ENCODE results near the gene SPATC1L.

SPATC1L gene

DNA sequence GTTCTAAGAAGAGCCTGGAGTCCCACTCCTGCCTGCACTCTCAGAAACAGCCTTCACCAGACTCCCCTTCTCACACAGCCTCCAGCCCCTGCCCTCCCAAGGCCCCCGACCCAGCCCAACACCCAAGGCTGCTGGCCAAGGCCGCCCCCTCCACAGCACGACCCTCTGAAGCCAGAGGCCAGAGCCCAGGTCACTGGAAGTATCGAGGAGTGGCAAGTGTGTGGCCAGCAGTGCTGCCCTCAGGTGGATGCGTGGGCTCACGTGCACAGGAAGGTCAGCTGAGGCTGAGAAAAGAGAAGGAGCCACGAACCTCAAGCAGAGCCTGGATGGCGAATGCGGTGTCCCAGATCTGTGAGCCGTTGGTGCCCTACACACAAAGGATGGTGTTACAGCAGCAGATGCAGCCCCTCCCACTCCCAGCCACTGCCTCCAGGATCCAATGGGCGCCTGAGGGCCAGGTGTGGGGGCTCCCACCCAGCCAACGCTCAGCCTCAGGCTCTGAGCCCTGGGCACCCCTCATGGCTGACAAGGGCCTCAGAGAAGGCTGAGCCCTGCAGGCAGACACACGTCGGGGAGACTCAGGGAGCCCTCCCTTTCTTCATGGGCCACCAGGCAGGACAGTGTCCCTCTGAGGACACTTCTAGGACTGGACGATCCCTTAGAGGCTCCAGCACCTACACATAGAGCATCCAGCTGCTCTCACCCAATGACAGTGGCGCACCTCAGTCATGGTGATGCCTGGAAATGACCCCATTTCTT, 26.3 kb upstream of the SPATC1L start:
- ChIA-PET POLR2A (no interaction called here), CTCF (interaction anchor here (0.9 to 2.1 kb wide), 2 partner anchors 15 to 57 kb away, joined by 3 to 8 read pairs; no protein-coding TSS in a partner anchor)
- H3K9me3 ChIP-seq (ENCODE audit: control extremely low read depth in 1 of 5, control insufficient read depth in 4 of 5, insufficient read depth in 2 of 5, low read depth in 1 of 5, low read length in 4 of 5) = no peaks in the 10 kb centered on the region
- no peak overlapping the region for H3K4me3 ChIP-seq (ENCODE audit: control insufficient read depth in 1 of 7, extremely low read depth in 1 of 7, insufficient read depth in 4 of 7, low read depth in 2 of 7, low read length in 6 of 7)
- no peaks in the 10 kb centered on the region for H3K27me3 ChIP-seq (replicated peaks in 2 of 5; ENCODE audit: control insufficient read depth in 4 of 5, insufficient read depth in 5 of 5, low read length in 4 of 5)
- 94% methylated on average over 12 of the region's 16 CpGs for WGBS (ENCODE audit: insufficient coverage)
- peaks cover 0 to 95% (median 58%) of the 10 kb centered on the region in 4 experiments for H3K36me3 ChIP-seq (ENCODE audit: control insufficient read depth in 4 of 4, insufficient read depth in 4 of 4, low read length in 3 of 4)
- H3K27ac ChIP-seq (ENCODE audit: insufficient read depth in 1 of 2, low read depth in 1 of 2, low read length in 2 of 2, poor library complexity in 1 of 2, severe bottlenecking in 2 of 2) = no peak overlapping the region
- no peak for DNase-seq
- H3K4me1 ChIP-seq (ENCODE audit: control extremely low read depth in 1 of 4, control insufficient read depth in 4 of 4, insufficient read depth in 4 of 4, low read length in 3 of 4) = no peaks in the 10 kb centered on the region

DNA sequence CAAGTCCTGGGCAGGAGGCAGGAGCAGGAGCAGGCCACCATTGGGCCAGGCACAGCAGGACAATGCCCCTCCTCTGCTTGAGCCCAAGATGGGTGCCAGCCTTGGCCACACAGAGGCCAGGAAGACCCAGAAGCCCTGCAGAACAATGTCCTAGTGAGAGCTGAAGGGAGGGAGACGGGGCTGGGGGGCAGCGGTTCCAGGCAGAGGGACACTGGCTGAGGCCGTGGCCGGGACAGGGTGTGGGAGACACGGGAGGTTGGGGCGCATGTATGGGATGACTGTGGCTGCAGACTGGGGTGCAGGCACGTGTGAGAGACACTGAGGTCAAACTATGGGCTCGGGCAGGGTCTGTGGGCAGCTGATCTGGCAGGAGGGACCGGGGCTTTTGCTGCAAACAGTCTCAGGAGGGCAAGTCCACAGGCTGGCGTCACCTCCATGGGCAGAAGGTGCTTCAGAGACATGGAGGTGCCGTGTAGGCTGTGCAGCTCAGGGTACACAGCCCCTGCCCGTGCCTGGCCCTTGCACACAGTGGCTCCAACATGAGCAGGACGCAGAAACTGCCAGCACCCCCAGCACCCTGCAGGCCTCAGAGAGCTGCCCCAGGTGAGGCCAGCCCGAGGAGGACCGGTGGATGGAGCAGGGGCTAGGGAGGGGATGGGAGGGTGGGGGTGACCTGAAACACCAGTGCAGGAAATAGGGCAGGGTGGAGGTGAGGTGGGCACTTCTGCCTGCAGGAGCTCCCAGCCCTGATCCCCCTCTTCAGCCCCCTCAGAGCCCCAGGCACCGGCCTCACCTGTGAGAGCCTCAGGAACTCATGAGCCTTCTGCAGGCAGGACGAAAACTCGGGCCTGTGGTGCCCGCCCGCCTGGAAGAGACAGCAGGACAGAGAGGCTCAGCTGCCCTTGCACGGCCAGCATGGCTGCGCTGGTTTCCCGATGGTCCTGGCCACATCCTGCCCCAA, 24.8 kb upstream of the SPATC1L start:
- WGBS (ENCODE audit: insufficient coverage) = 94% methylated on average over 20 of the region's 23 CpGs
- ChIA-PET CTCF (no interaction called here), POLR2A (no interaction called here)
- peaks cover 0 to 96% (median 58%) of the 10 kb centered on the region in 4 experiments for H3K36me3 ChIP-seq (ENCODE audit: control insufficient read depth in 4 of 4, insufficient read depth in 4 of 4, low read length in 3 of 4)
- H3K4me3 ChIP-seq (ENCODE audit: control insufficient read depth in 1 of 7, extremely low read depth in 1 of 7, insufficient read depth in 4 of 7, low read depth in 2 of 7, low read length in 6 of 7) = no peak overlapping the region
- H3K27me3 ChIP-seq (replicated peaks in 2 of 5; ENCODE audit: control insufficient read depth in 4 of 5, insufficient read depth in 5 of 5, low read length in 4 of 5) = no peaks in the 10 kb centered on the region
- H3K4me1 ChIP-seq (ENCODE audit: control extremely low read depth in 1 of 4, control insufficient read depth in 4 of 4, insufficient read depth in 4 of 4, low read length in 3 of 4) = no peaks in the 10 kb centered on the region
- no peak overlapping the region for H3K27ac ChIP-seq (ENCODE audit: insufficient read depth in 1 of 2, low read depth in 1 of 2, low read length in 2 of 2, poor library complexity in 1 of 2, severe bottlenecking in 2 of 2)
- no peak for DNase-seq
- no peaks in the 10 kb centered on the region for H3K9me3 ChIP-seq (ENCODE audit: control extremely low read depth in 1 of 5, control insufficient read depth in 4 of 5, insufficient read depth in 2 of 5, low read depth in 1 of 5, low read length in 4 of 5)

DNA sequence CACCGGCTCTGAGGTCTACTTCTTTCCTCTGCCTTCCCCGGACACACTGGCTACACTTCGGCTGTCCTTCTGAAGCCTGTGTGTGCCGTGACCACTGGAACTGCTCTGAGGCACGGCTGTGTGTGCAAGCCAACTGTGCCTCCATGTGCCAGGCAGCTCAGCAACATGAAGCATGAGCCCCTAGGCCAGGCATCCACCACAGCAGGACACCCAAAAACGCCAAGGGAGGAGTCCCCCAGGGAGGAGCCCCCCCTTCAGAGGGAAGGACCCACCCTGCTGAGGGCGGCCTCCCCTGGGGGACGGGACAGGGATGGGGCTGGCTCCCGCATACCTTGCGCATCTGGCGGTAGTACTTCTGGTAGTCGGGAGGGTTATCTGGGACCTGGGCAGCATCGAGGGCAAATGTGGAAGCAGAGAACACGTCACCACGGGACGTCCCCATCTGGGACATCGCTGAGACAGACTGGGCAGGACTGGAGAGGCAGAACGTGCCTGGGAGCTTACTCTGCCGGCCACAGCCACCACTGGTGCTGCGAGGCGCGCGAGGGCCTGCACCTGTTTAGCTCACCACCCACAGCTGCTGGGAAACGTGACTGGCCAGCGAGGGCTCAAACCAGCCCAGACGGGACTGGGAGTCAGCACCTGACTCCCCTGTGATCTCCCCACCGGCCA, 23.8 kb upstream of the SPATC1L start:
- Histone ChIP-seq H3K4me1 (ENCODE audit: control extremely low read depth in 1 of 4, control insufficient read depth in 4 of 4, insufficient read depth in 4 of 4, low read length in 3 of 4) (no peaks in the 10 kb centered on the region), H3K27me3 (replicated peaks in 2 of 5; ENCODE audit: control insufficient read depth in 4 of 5, insufficient read depth in 5 of 5, low read length in 4 of 5) (no peaks in the 10 kb centered on the region), H3K36me3 (ENCODE audit: control insufficient read depth in 4 of 4, insufficient read depth in 4 of 4, low read length in 3 of 4) (peaks cover 0 to 96% (median 51%) of the 10 kb centered on the region in 4 experiments), H3K4me3 (ENCODE audit: control insufficient read depth in 1 of 7, extremely low read depth in 1 of 7, insufficient read depth in 4 of 7, low read depth in 2 of 7, low read length in 6 of 7) (no peak overlapping the region), H3K27ac (ENCODE audit: insufficient read depth in 1 of 2, low read depth in 1 of 2, low read length in 2 of 2, poor library complexity in 1 of 2, severe bottlenecking in 2 of 2) (no peak overlapping the region), H3K9me3 (ENCODE audit: control extremely low read depth in 1 of 5, control insufficient read depth in 4 of 5, insufficient read depth in 2 of 5, low read depth in 1 of 5, low read length in 4 of 5) (no peaks in the 10 kb centered on the region)
- DNase-seq = no peak
- 98% methylated on average over 19 of the region's 27 CpGs for WGBS (ENCODE audit: insufficient coverage)
- ChIA-PET POLR2A (no interaction called here), CTCF (no interaction called here)

DNA sequence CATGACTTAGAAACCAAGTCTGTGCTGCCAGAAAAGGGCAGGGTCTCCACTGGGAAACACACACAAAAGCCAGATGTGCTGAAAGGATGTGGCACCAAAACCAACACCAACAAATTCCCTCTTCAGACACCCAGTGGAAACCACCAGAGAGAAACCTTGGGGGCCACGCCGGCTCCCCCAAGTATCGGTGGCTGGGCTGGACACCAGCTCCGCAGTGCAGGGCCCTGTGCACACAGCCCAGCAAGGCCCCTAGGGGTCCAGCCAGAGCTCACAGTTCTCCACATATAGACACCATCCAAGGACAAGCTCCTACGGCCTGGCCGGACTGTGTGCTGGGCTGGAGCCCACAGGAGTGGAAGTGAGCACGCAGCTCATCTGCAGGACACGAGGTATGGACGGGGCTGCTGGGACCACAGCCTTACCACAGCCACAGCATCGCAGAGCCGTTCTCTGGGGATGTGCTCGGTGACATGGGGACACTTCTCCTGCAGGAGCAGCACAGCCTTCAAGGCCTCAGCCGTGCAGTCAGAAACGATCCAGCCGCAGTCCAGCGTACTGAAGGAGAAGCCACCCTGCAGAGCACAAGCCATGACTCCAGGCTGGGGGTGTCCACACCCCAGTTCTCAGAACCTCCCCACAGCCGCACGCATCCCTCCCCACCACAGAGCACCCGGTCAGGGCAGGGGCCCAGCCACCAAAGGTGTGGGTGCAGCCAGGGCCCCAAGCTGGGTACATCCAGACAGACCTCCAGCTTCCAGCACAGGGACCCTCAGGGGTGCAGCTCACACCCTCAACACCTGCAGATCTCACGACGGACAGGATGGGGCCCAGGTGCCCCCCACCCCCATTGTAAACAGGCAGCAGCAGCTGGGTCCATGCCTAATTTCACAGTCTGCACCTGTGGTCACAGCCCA, 23.0 kb upstream of the SPATC1L start:
- Histone ChIP-seq H3K4me1 (ENCODE audit: control extremely low read depth in 1 of 4, control insufficient read depth in 4 of 4, insufficient read depth in 4 of 4, low read length in 3 of 4) (no peaks in the 10 kb centered on the region), H3K27me3 (replicated peaks in 2 of 5; ENCODE audit: control insufficient read depth in 4 of 5, insufficient read depth in 5 of 5, low read length in 4 of 5) (no peaks in the 10 kb centered on the region), H3K4me3 (ENCODE audit: control insufficient read depth in 1 of 7, extremely low read depth in 1 of 7, insufficient read depth in 4 of 7, low read depth in 2 of 7, low read length in 6 of 7) (no peak overlapping the region), H3K36me3 (ENCODE audit: control insufficient read depth in 4 of 4, insufficient read depth in 4 of 4, low read length in 3 of 4) (peaks cover 0 to 95% (median 49%) of the 10 kb centered on the region in 4 experiments), H3K9me3 (ENCODE audit: control extremely low read depth in 1 of 5, control insufficient read depth in 4 of 5, insufficient read depth in 2 of 5, low read depth in 1 of 5, low read length in 4 of 5) (no peaks in the 10 kb centered on the region), H3K27ac (ENCODE audit: insufficient read depth in 1 of 2, low read depth in 1 of 2, low read length in 2 of 2, poor library complexity in 1 of 2, severe bottlenecking in 2 of 2) (no peak overlapping the region)
- POLR2A ChIA-PET = no interaction called here
- DNase-seq = no peak
- WGBS (ENCODE audit: insufficient coverage) = 97% methylated on average over 19 of the region's 21 CpGs
- CTCF ChIA-PET = interaction anchor here (1.0 kb wide), 1 partner anchor 9 kb away, joined by 3 read pairs; no protein-coding TSS in a partner anchor

DNA sequence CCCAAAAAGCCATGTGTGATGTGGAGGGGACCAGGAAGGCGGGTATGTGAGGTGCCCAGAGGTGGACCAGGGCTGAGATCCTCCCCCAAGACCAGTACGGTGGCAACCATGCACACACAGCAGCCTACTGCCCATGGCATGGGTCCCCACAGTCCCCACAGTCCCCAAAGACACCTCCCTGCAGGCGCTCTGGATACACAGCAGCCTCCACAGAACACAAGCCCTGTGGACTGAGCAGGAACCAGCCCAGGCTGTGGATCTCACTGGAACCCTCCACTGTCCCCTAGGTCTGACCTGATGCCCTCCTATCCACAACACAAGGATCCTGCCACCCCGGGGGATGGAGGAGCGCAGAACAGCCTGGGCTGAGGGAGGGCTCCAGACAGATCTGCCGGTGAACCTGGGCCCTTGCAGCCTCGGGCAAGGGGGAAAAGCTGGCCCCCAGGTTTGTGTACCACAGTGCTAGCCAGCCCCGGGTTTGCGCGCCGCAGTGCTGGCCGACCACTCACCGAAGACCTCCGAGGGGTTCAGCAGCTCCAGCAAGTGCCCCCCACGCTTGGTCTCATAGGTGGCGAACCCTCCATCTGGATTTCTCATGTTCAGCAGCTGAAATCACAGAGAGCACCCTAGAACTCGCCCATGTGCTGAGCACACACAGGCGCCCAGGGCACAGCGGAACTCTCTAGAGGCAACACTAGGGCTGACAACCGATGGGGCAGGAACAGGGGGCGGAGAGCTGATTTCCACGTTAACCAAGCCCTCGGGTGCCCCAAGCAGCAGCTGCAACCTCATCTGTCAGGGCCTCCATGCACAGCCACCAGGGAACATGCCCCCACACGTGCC, 22.1 kb upstream of the SPATC1L start:
- Histone ChIP-seq H3K9me3 (ENCODE audit: control extremely low read depth in 1 of 5, control insufficient read depth in 4 of 5, insufficient read depth in 2 of 5, low read depth in 1 of 5, low read length in 4 of 5) (no peaks in the 10 kb centered on the region), H3K27ac (ENCODE audit: insufficient read depth in 1 of 2, low read depth in 1 of 2, low read length in 2 of 2, poor library complexity in 1 of 2, severe bottlenecking in 2 of 2) (no peak overlapping the region), H3K4me1 (ENCODE audit: control extremely low read depth in 1 of 4, control insufficient read depth in 4 of 4, insufficient read depth in 4 of 4, low read length in 3 of 4) (no peaks in the 10 kb centered on the region), H3K4me3 (ENCODE audit: control insufficient read depth in 1 of 7, extremely low read depth in 1 of 7, insufficient read depth in 4 of 7, low read depth in 2 of 7, low read length in 6 of 7) (no peak overlapping the region), H3K27me3 (replicated peaks in 2 of 5; ENCODE audit: control insufficient read depth in 4 of 5, insufficient read depth in 5 of 5, low read length in 4 of 5) (no peaks in the 10 kb centered on the region), H3K36me3 (ENCODE audit: control insufficient read depth in 4 of 4, insufficient read depth in 4 of 4, low read length in 3 of 4) (peaks cover 0 to 89% (median 45%) of the 10 kb centered on the region in 4 experiments)
- POLR2A ChIA-PET = no interaction called here
- CTCF ChIA-PET = interaction anchor here (1.0 kb wide), 1 partner anchor 8 kb away, joined by 3 read pairs; no protein-coding TSS in a partner anchor
- DNase-seq = no peak
- 98% methylated on average over 22 of the region's 24 CpGs for WGBS (ENCODE audit: insufficient coverage)

DNA sequence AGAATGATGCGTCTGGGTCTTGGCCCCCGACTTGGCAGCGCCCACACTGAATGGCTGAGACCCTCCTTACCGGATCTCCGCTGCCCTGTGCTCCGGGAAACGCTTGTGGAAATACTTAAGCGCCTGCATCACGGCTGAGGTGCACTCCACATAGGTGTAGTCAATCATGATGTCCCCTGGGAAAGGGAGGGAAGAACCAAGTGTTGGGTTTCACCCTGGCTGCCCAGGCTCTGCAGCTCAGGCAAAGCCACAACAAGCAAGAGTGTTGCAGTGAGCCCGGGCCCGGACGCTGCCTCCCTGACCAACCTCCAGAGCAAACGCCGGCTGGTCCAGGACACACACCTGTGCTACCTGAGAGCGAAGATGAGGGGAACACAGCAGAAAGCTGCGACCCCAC, 21.5 kb upstream of the SPATC1L start:
- Histone ChIP-seq H3K4me1 (ENCODE audit: control extremely low read depth in 1 of 4, control insufficient read depth in 4 of 4, insufficient read depth in 4 of 4, low read length in 3 of 4) (no peaks in the 10 kb centered on the region), H3K9me3 (ENCODE audit: control extremely low read depth in 1 of 5, control insufficient read depth in 4 of 5, insufficient read depth in 2 of 5, low read depth in 1 of 5, low read length in 4 of 5) (no peaks in the 10 kb centered on the region), H3K4me3 (ENCODE audit: control insufficient read depth in 1 of 7, extremely low read depth in 1 of 7, insufficient read depth in 4 of 7, low read depth in 2 of 7, low read length in 6 of 7) (no peak overlapping the region), H3K36me3 (ENCODE audit: control insufficient read depth in 4 of 4, insufficient read depth in 4 of 4, low read length in 3 of 4) (peaks cover 0 to 87% (median 44%) of the 10 kb centered on the region in 4 experiments), H3K27me3 (replicated peaks in 2 of 5; ENCODE audit: control insufficient read depth in 4 of 5, insufficient read depth in 5 of 5, low read length in 4 of 5) (no peaks in the 10 kb centered on the region), H3K27ac (ENCODE audit: insufficient read depth in 1 of 2, low read depth in 1 of 2, low read length in 2 of 2, poor library complexity in 1 of 2, severe bottlenecking in 2 of 2) (no peak overlapping the region)
- ChIA-PET CTCF (no interaction called here), POLR2A (no interaction called here)
- WGBS (ENCODE audit: insufficient coverage) = 99% methylated on average over 16 of the region's 16 CpGs
- DNase-seq = no peak
